ENCODE measurements around the gene AGAP1.

The AGAP1 gene

DNA sequence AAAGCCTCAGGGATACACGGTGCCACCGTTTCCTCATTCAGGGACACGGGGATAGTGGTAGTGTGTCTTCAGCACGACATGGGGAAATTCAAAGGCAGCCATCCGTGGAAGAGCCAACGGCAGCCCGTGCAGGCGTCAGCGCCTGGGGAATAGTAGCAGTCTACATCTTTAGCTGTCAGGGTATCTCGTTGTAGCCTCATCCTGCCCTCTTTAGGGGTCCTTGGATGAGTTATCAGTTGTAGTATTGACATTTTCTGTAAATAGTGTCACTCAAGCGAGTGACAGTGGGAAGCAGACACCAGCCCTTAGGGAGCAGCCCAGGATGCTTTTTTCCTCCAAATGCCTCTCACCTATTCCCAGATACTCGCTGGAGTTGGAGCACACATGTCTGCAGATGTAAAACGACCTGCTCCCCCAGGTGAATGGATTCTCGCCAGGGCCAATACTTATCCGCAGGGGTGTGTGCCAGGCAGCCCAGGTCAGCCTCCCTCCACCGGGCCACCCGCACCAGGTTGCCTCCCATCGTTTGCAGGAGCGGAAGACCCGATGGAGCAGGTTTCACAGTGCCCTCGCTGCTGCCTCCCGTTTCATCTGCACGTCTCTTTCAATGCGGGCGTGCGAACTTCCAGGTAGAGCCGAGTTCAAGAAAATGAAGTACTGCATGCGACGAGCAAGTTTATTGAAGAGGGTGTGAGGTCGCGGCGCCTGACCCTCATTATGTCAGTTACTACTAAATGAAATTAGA, 41.0 kb downstream of the AGAP1 start:
- no peak for DNase-seq

DNA sequence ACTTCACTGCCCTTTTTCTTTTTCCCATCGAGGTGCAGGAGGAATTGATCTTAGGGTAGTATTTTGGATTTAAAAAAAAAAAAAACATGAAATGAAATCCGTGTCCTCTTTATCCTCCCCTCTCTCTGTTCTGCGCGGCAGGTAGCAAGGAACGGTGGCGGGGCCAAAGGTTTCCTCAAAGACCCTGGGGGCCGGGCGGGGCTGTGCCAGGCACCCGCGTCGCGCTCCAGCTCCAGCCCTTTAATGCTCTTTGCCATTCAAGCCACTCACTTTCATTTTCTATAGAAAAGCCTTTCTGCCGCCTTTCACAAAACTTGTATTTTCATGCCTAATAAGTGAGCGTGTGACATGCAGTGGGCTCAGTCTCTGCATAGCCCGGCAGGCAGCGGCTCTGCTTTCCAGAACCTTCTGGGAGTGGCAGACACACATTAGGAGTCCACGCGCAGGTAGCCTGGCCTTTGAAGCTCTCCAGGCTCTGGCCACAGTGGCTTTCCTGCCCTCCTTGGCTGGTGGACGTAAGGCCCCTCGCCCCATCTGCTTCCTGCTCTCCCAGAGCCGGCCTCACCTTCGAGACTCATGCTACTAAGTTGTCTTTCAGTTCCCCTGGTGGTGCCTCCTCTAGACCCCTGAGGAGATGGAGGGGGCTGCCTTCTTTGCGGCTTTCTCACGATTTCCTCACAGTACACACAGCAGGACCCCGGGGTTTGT, 41.7 kb downstream of the AGAP1 start:
- DNase-seq = no peak

DNA sequence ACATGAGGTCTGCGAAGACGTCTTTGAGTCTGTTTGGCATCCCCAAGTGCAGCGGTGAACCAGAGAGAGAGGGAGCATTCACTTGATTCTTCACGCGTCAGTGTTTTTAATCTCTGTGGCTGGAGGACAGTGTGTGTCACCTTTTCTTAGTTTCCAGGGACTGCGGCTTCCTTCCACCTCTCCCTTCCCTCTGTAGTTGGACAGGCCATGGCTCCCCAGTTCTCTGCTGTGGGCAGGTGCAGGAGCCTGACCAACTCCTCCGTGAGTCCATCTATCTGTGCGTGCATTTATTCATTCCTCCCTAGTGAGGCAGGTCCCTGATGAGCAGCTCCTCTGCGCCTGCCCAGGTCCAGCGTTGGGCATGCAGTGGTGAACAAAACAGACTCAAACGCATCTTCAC, 42.9 kb downstream of the AGAP1 start:
- DNase-seq = no peak

DNA sequence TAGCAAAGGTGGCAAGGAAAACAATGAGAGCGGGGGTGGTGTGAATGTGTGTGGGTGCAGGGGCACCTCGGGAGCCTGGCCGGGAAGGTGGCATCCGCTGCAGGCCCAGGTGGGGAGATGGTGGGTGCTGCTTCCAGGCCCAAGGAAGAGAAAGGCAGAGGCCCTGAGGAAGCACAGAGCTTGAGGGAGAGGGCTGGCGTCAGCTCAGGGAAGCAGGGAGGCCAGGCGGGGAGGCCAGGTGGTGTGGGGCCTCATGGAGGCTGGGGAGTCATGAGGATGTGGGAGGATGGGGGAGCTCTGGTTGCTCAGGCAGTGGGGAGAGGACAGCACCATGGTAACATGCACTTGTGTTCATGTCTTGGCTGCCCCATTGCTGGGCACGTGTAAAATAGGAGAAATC, 43.3 kb downstream of the AGAP1 start:
- no peak for DNase-seq

DNA sequence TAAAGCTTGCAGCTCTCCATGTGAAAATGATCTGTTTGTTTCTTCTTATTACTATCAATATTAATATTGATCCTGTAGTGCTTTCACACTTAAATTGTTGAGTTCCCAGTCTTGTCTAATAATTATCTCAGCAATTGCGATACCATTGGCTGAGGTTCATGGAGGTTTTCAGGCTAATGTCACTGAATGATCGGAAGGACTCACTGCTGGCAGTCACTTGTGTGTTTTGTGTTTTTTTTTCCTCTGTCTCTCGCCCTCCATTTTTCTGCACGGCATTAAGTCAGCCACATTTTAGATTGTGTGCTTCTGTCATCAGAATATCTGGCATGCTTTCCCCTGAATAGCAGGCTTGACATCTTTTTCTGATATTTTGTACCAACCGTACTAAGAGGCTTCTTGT, 43.7 kb downstream of the AGAP1 start:
- DNase-seq = no peak

DNA sequence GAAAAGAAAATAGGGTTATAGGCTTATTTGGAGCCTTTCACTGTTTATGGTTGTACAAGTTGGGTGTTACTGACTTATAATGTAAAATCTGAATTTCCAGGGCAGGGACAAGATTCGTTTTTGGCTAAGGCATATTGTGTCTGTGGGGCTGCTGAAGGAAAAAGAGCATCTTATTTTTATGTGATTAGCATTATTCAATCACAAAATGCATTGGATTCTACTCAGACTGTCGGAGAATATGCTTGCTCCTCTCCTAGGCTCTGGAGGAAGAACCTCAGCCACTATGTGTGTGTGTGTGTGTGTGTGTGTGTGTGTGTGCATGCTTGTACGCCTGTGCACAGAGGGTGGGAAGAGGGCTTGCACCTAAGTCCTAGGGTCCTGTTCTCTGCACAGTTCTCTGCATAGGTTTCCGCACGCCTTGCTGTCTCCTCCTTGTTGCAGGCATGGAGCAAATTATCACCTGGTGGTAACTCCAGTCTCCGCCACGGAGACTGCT, 44.3 kb downstream of the AGAP1 start:
- DNase-seq = no peak

DNA sequence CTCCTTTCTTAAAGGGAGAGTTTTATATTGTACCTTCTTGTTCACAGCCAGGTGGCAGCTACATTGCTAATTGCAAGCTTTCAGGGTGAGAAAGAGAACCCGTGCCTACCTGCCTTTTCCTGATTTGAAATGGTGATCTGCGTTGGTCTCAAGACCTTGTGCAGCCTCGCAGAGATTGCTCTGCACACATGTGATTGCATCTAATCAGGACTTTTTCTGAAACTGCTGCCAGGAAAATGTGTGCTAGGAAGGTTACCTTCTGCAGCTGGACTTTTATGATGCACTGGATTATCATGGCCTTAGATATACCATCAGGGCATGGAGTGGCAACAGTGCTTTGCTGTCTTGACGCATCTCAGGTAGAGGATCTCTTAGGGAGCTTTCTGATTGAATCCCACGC, 45.1 kb downstream of the AGAP1 start:
- no peak for DNase-seq

DNA sequence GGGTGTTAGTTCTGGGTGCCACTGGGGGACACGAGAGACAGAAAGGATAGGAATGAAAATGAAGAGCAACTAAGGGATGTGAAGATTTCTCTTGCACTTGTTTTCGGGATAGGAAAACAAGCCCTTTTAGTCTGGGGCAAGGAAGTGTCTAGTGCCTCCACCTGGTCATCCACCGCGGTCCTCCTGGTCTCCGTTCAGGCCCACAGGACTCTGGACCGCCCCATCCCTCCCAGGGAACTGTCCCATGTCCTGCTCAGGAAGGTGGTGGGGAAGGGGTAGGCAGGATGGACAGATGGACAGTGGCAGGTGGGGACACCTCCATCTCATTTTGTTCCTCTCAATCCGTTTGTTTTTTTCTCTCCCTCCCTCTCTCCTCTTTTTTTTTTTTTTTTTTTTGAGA, 45.9 kb downstream of the AGAP1 start:
- DNase-seq = no peak

DNA sequence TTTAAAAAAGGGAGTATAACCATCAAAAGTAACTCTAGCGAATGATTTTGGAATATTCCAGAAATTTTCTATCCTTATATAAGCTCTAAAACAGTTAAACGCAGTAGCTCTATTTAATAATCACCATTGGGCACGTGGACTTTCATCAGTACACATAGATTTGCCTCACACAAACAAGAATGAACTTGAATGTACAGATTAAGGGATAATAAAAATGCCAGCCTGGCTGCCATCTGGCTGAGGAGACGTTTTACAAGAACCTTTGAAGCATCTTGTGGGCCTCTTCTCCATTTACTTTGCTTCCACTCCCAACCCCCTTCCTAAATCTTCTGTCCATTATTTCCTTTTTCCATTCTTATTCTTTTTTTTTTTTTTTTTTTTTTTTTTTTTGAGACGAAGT, 47.2 kb downstream of the AGAP1 start:
- DNase-seq = no peak

DNA sequence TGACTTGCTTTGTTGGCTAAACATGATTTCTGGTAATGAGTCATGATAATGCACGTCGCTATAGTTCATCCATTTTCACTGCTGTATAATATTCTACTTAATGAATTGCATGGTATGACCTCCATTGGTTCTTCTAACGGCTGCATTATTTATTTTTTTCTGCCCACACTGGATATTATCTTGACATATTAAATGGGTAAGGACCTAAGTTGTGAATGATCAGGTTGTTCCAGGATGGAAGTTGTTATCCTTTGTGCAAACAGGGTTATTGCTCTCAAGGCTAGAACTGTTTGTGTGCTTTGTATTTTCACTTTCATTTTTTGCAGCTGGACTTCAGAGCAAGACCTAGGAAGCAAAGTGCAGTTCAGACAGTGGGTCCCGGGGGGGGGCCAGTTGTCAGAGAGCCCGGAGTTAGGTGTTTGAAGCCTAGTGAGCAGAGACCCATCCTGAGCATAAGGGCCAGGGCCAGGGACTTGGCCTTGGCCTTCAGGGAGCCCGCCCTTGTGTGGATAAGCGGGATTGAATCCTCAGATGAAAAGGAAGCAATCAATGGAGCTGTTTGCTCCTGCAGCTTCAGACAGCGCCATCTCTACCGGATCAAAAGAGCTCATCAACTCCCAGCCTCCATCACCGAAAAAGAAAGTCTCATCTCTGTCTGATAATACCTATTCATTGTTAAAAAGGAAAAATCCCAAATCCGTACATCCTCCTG, 48.2 kb downstream of the AGAP1 start:
- no peak for DNase-seq

DNA sequence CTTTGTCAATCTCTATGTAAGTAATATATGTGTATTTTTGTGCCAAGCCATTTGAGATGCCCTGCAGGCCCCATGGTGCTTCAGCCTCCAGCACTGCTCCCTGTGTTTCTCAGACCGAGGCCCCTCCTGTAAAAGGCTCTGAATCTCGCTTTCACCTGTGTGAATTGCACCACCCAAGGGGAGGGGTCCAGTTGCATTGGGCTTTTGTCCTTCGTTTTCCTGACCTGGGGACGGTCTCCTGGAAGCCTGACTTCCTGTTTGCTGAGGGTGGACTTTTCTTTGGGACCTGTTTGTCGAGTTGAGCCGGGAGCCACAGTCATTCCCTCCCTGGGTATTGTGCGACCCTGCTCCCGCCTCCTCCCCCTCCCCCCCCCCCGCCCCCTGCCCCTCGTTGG, 48.9 kb downstream of the AGAP1 start:
- DNase-seq = no peak

DNA sequence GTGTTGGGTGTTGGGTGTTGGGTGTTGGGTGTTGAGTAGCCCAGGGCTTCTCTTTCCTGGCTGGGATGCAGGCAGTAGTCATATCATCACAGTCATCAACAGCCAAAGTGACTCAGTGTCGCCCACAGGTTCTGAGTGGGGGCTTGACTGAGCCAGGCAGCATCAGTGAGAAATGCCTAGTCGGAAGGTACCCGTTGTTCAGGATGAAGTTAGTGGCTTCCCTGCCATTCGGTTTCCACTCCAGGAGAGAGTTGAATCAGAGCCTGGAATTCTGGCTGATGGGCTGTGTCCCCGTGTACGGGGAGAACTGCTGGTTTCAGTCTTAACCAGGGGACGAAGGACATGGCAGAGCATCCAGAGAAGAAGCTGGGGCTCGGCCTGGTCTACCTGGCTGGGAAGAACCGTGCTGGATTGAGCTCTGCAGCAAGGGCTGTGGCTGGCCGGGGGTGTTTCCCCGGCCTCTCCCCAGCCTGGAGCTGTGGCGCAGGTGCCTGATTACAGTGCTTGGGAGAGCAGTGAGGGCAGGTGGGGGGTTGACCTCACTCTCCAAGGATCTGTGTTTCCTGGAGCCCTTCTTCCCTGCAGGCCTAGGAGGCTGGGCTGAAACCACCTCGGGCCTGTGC, 49.4 kb downstream of the AGAP1 start:
- no peak for DNase-seq

DNA sequence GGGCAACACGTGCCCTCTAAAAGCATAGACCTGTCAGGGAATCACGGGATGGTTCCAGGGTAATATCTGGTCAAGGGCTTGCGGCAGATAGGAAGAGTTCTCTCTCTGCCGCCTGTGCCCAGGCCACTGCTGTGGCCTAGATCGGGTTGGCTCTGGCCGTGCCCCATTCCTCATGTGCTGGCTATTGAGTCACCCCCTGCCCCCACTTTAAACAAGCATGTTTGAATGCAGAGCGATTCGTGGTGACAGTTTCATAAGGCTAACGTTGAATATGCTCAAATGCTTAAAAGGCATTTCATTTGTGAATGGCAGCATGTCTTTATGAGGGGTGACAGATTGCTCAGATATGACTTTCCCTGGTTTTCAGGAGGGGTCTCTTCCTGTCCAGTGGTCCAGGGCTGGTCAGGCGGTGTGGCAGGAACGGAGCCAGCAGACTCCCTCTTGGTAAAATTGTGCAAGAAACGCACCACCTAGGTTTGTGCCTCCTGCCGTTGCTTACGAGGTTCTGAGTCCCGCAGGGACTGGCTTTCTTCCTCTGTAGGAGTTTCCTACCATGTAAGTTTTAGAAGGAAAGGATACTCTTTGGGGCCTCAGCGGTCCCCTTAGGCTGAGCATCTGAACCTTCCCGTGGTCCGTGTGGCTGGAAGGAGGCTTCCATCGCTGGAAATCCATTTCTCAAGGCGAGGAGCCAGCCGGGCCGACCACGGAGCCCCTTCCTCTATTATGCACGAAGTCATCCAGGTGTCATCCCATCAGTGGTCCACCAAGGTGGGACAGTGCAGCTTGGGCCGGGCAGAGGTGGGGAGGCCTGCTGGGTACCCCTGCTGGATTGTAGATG, 50.2 kb downstream of the AGAP1 start:
- DNase-seq = no peak

DNA sequence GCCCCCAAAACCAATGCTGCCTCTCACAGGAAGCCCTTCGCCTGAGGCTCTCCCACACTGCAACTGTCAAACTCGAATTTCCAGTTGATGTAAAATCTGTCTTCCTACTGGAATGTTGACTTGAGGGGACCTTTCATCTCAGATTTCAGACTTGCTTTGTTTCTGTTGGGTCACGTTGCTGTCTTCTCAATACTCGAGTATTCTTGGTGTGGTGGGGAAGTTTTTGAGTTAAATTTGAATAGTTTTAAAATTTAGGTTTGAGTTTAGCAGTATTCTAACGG, 50.8 kb downstream of the AGAP1 start:
- DNase-seq = no peak

DNA sequence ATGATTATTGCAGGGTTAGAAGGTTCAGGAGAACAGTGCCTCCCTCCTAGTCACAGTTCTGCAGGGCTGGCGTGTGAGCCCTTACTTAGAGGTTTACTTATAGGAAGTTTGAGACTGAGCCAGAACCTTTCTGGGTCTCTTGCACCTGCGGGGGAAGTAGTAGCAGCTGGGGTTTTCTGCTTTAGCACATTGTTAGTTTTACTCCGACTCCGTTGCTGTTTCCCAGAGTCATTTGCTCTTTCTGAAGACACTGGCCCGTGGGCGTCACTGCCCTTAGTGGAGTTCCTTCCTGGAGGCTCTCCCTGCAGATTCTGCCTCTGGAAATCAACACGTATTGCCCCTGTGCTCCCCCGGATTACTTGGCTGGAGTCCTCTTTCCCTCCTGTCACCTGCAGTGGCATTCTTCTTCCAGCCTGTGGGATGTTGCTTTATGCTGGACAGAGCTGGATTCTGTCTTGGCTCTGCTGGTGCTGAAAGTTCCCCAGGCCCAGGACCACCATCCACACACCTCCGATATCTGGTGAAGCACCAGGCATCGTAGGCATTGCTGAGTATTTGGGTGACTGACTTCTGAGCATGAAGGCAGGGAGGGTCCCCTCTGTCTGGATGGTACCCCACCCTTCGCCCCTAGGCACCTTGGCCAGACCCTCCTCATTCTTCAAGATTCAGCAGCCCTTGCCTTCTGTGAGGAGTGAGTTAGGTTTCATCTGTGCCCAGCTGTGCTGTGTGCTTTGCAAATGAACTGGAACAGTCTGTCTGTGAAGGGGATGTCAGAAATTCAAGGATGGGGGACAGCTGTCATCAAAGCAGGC, 51.7 kb downstream of the AGAP1 start:
- no peak for DNase-seq

DNA sequence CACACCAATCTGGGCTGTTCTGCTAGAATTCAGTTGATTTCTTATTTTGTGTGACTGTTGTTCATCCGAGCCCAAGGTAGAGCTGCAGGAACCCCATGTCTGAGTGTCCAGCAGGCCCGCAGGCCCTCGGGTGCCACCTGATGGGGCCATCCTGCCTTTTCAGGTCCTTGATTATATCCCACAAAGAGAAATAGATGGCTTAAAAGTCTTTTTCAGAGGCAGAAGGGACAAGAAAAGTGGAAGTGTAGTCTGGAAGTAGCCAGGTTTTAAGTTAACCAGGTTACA, 52.2 kb downstream of the AGAP1 start:
- DNase-seq = no peak

DNA sequence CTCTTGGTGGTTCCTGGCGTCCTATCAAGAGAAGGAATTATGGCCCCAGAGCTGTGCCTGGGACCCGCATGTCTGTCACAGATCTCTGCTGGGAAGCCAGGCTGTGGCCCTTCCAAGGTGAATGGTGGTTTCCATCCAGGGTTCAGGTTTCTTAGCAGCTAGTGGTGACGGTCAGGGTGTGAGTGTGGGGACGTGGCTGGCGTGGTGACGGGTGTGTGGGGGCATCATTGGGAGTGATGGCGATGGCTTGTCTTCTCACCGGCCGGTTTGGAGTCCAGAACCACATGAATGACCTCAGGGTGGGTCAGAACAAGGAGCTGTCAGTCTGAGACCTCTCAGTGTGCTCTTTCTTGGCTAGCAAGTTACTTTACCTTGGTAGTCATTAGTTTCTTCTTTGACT, 52.6 kb downstream of the AGAP1 start:
- DNase-seq = no peak

DNA sequence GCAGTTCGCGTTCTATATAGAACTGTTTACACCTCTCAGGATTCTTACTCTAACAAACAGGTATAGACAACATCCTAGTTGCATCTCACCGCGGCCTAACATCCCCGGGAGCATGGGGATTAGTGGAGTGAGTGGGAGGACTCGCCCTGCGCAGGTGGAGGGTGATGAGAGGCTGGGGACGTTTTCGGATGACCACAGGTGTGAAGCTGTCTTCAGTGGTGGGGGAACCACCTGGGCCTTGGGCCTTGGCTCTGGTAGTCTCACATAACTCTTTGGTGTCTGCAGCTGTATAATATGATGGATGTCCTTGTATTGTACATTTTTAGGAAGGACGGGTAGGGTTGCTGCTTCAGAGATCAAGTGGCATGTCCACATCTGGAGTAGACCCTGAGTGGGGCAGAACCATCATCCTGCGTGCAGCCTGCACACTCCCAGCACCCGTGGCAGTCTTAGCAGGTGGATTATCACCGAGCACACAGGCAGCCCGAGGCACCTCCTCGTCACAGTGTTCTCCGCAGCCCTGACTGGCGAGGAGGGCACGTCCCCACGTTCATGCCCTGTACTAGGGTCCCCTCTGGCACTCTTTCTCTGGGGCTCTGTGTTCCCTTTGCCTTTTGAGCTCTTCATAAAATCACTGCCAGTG, 56.0 kb downstream of the AGAP1 start:
- DNase-seq = no peak

DNA sequence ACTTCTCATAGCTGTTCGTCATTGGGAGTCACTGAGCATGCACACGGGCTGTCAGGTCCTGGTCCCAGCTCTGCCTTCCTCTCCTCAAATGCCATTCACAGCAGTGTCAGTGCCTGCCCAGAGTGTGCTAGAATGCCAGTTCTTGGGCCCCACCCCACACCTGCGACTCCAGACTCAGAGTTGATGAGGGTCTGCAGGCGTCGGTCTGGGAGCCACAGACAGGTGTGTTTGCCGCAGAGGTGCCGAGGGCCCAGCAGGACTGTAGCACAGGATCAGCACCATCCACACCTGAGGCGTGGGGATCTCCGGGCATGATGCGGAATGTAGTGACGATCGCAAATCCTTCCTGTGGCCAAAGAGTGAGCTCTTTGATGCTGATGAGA, 56.5 kb downstream of the AGAP1 start:
- no peak for DNase-seq

DNA sequence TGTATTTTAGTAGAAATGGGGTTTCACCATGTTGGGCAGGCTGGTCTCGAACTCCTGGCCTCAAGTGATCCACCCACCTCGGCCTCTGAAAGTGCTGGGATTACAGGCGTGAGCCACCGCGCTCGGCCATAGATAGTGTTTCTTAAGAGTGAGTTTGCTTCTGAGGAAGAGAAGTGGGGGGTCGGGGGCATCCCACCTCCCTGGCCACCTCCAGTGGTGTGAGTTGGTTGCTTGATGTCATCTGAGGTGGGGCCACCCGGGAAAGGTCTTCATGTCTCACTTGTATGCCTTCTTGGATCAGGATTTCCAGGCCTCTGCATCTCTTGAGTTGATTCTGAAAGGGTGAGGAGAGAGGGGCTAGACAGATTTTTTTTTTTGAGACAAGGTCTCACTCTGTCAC, 57.1 kb downstream of the AGAP1 start:
- no peak for DNase-seq

DNA sequence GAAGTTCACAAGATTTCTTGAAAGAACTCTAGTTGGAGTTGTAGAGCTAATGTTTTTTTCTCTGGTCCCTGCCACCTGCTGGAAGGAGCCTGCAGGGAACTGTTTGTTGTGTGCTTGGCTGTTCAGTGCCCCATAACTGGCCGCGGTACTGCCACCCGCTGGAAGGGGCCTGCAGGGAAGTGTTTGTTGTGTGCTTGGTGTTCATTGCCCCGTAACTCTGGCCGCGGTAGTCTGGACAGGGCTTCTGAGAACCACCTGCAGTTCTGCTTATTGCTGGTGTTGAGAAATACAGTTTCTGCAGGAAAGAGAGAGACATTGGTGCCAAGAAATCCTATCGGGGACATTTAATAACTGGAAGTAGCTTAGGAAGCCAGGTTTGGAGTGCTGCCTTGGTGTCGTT, 58.1 kb downstream of the AGAP1 start:
- peak; percentile 61 for DNase-seq

DNA sequence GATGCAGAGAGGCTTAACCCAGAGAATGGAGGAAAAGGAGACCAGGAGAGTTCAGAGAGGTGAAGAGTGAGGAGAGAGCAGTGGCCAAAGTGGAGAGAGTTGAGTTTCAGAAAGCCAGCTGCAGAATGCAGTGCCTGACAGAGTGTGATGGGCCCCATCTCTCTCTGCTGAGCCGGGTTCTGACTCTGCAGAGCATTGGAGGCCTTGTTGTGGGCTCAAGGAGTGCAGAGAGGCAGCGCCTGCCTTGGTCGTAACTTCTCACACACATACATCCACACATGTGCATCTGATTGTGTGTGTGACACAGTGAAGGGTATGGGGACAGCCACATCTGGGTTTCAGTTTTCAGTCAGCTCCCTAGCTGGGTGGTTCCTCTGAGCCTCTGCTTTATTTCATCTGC, 58.8 kb downstream of the AGAP1 start:
- DNase-seq = no peak
